ENCODE measurements around the gene CBX3. TPM values are rescaled to one million over a fixed set of nuclear protein-coding genes. Genes with fewer than 3 reads are reported as not detected.
"Not testable (repeated sequence)": the region's sequence is repeated elsewhere in the genome, so short reads cannot be mapped to it uniquely, and the experiment has no call there.

Gene CBX3
- total RNA-seq, 2 experiments from 2014 or later: 313 to 320 TPM

GRCh38 chr7:26159243-26159642, 42.3 kb upstream of the CBX3 start:
- H3K9me3 Mint-ChIP-seq: peaks cover 2% of the 10 kb centered on the region
- CTCF ChIA-PET: interaction anchor here (2.5 to 3.1 kb wide), 2 partner anchors 8 to 68 kb away, joined by 10 read pairs; no protein-coding TSS in a partner anchor
- DNase-seq (no peak), ATAC-seq (no peak)
- TF ChIP-seq CTCF (IDR thresholded peaks at IDR 0.05): no peak
- H3K4me3 Mint-ChIP-seq: no peak overlapping the region
- H3K27ac Mint-ChIP-seq: peak overlapping the region; percentile 44
- peaks cover 88% of the 10 kb centered on the region for H3K4me1 Mint-ChIP-seq (ENCODE audit: low read depth)
- H3K36me3 Mint-ChIP-seq (ENCODE audit: low read depth): peaks cover 60% of the 10 kb centered on the region
- POLR2A ChIA-PET: interaction anchor here (1.4 to 13.9 kb wide), 6 partner anchors 15 to 68 kb away, joined by 3 to 359 read pairs (median 8); partner anchors contain the start of genes CBX3 and HNRNPA2B1
- no peaks in the 10 kb centered on the region for H3K27me3 Mint-ChIP-seq
- intact Hi-C loops (cut with micrococcal nuclease): no loop called here

DNA sequence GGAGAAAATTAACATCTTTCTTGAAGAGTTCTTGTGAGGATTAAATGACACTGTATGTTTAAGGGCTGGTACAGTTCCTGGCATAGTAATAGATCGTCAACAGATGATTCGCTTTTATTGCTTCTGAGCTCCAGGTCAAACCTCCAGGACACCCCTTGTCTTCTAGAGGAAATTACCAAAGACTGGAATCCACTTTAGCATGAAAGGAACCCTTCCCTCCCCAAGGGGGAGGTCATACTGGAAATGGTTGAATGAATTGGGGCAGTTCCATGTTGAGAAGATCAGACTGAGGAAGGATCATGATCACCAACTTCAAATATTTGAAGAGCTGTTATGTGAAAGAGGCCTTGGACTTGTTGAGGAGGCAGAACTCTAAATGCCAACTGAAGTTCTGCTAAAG, 40.6 kb upstream of the CBX3 start:
- no peak for ATAC-seq
- H3K27me3 Mint-ChIP-seq: no peaks in the 10 kb centered on the region
- peak overlapping the region; percentile 78 for H3K27ac Mint-ChIP-seq
- ChIA-PET POLR2A (interaction anchor here (1.0 to 13.9 kb wide), 7 partner anchors 9 to 62 kb away, joined by 3 to 359 read pairs (median 9); partner anchors contain the start of genes CBX3, HNRNPA2B1 and NFE2L3), CTCF (interaction anchor here (0.7 to 2.5 kb wide), 7 partner anchors 10 to 82 kb away, joined by 3 to 10 read pairs (median 3); no protein-coding TSS in a partner anchor)
- TF ChIP-seq CTCF (IDR thresholded peaks at IDR 0.05): no peak
- peaks cover 77% of the 10 kb centered on the region for H3K4me1 Mint-ChIP-seq (ENCODE audit: low read depth)
- peaks cover 2% of the 10 kb centered on the region for H3K9me3 Mint-ChIP-seq
- peaks cover 50% of the 10 kb centered on the region for H3K36me3 Mint-ChIP-seq (ENCODE audit: low read depth)
- intact Hi-C loops (cut with micrococcal nuclease): no loop called here
- DNase-seq: no peak
- no peak overlapping the region for H3K4me3 Mint-ChIP-seq

- no peak overlapping the region for H3K4me3 Mint-ChIP-seq
- H3K27ac Mint-ChIP-seq: peak overlapping the region; percentile 49
- CTCF ChIA-PET: interaction anchor here (1.1 to 1.4 kb wide), 2 partner anchors 12 to 72 kb away, joined by 3 read pairs; no protein-coding TSS in a partner anchor
- intact Hi-C loops (cut with micrococcal nuclease): no loop called here
- ATAC-seq (no peak), DNase-seq (no peak)
- H3K9me3 Mint-ChIP-seq: peaks cover 2% of the 10 kb centered on the region
- peaks cover 47% of the 10 kb centered on the region for H3K36me3 Mint-ChIP-seq (ENCODE audit: low read depth)
- H3K27me3 Mint-ChIP-seq: no peaks in the 10 kb centered on the region
- H3K4me1 Mint-ChIP-seq (ENCODE audit: low read depth): peaks cover 78% of the 10 kb centered on the region
- POLR2A ChIA-PET: interaction anchor here (1.4 to 13.9 kb wide), 4 partner anchors 11 to 34 kb away, joined by 6 to 359 read pairs (median 20); partner anchors contain the start of genes CBX3, HNRNPA2B1 and NFE2L3
- no peak for TF ChIP-seq CTCF (IDR thresholded peaks at IDR 0.05)
These were observed 39.1 kb upstream of the CBX3 start for GRCh38 chr7:26162431-26162830.

DNA sequence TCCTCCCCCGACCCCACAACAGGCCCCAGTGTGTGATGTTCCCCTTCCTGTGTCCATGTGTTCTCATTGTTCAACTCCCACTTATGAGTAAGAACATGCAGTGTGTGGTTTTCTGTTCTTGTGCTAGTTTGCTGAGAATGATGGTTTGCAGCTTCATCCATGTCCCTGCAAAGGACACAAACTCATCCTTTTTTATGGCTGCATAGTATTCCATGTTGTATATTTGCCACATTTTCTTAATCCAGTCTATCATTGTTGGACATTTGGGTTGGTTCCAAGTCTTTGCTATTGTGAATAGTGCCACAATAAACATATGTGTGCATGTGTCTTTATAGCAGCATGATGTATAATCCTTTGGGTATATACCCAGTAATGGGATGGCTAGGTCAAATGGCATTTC, 37.7 kb upstream of the CBX3 start:
- CTCF ChIA-PET: interaction anchor here (1.1 to 1.2 kb wide), 2 partner anchors 11 to 73 kb away, joined by 3 read pairs; no protein-coding TSS in a partner anchor
- H3K27me3 Mint-ChIP-seq; DNase-seq; H3K9me3 Mint-ChIP-seq; ATAC-seq; intact Hi-C loops (cut with micrococcal nuclease); H3K27ac Mint-ChIP-seq; H3K4me3 Mint-ChIP-seq: not testable (repeated sequence)
- POLR2A ChIA-PET: interaction anchor here (1.0 to 13.9 kb wide), 2 partner anchors 24 to 33 kb away, joined by 5 to 359 read pairs; partner anchors contain the start of genes CBX3 and HNRNPA2B1
- Mint-ChIP-seq H3K4me1 (ENCODE audit: low read depth) (peaks cover 72% of the 10 kb centered on the region), H3K36me3 (ENCODE audit: low read depth) (peaks cover 42% of the 10 kb centered on the region)

DNA sequence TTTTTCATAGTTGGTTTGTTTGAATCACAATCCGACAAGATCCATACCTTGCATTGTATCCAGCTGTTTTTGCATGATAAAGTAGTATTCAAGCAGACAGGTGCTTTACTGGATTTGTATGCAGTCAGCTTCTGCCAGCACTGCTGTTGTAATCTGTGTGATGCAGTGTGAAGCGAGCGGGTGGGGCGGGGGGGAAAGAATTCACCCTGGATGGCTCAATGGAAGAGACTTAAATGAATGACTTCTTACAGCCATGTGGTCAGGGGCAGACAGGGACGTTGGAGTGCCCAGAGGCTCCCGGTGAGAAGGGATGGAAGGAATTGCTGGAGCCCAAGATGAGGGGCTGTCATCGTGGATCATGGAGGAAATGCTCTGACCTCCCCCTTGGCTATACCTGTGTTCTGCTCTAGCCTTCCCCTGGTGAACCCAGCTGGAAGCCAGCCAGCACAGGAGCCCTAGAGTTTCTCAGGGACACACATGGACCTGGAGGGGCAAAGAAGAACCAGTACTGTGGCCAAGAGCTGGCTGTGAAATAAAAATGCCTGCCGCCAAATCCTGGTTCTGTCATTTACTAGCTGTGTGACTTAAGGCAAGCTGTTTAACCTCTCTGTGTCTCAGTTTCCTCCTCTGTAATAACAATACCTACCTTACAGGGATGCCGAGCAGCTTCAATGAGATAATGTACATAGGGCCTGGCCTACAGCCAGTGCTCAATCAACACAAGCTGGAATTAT, 35.4 kb upstream of the CBX3 start:
- CTCF ChIA-PET: interaction anchor here (1.1 to 2.5 kb wide), 9 partner anchors 8 to 272 kb away, joined by 3 to 10 read pairs (median 6); no protein-coding TSS in a partner anchor
- intact Hi-C loops (cut with micrococcal nuclease): no loop called here
- Mint-ChIP-seq H3K27ac (peak overlapping the region; percentile 86), H3K4me3 (peak overlapping the region; percentile 9), H3K27me3 (no peaks in the 10 kb centered on the region), H3K36me3 (ENCODE audit: low read depth) (peaks cover 47% of the 10 kb centered on the region), H3K4me1 (ENCODE audit: low read depth) (peaks cover 57% of the 10 kb centered on the region), H3K9me3 (peaks cover 2% of the 10 kb centered on the region)
- peak; percentile 3 for ATAC-seq
- POLR2A ChIA-PET: interaction anchor here (1.1 to 3.1 kb wide), 13 partner anchors 9 to 82 kb away, joined by 3 to 39 read pairs (median 8); partner anchors contain the start of genes HNRNPA2B1 and NFE2L3
- TF ChIP-seq CTCF (IDR thresholded peaks at IDR 0.05): no peak
- no peak for DNase-seq
